ENCODE results near the gene KCNIP4. TPM values are rescaled to one million over a fixed set of nuclear protein-coding genes. Genes with fewer than 3 reads are reported as not detected.

KCNIP4 gene
- total and polyA plus RNA-seq, 10 of the 15 experiments (the other 5 are each of a cell fraction or from before 2014, with no cell fraction given): 0.03 to 0.23 (median 0.13) TPM; not detected in 7

GRCh38 chr4:20682853-20683252, 1265.7 kb downstream of the KCNIP4 start:
- no peak for DNase-seq (ENCODE audit: low read depth, low spot score)
- POLR2A ChIA-PET: no interaction called here
- in situ Hi-C loops (cut with MboI) (loop anchor here (25.0 kb wide), 1 partner anchor 1446 kb away; no protein-coding TSS in a partner anchor), intact Hi-C loops (cut with micrococcal nuclease; ENCODE audit: unreplicated experiment) (loop anchor here (5.0 to 10.0 kb wide), 2 partner anchors 1458 to 1996 kb away; no protein-coding TSS in a partner anchor)
- no peak overlapping the region for H3K4me3 ChIP-seq
- no peaks in the 10 kb centered on the region for H3K9me3 ChIP-seq (replicated peaks; ENCODE audit: control insufficient read depth, insufficient read depth, low read length)
- no peak overlapping the region for H2AFZ ChIP-seq (ENCODE audit: control insufficient read depth, low read depth, low read length)
- WGBS (ENCODE audit: insufficient coverage, insufficient replicate concordance, low lambda C conversion rate, missing lambda C conversion rate): 41% methylated on average over 3 of the region's 3 CpGs
- H3K4me2 ChIP-seq (ENCODE audit: control insufficient read depth, insufficient read depth): no peak overlapping the region
- no peak overlapping the region for H3K27ac ChIP-seq (ENCODE audit: control insufficient read depth, insufficient read depth)
- H3K9ac ChIP-seq (ENCODE audit: control insufficient read depth, insufficient read depth, low read length): no peak overlapping the region
- H4K20me1 ChIP-seq (ENCODE audit: control insufficient read depth, insufficient read depth): no peaks in the 10 kb centered on the region
- CTCF ChIA-PET: interaction anchor here (0.6 to 3.6 kb wide), 7 partner anchors 10 to 288 kb away, joined by 3 to 24 read pairs (median 4); no protein-coding TSS in a partner anchor
- SMC1A ChIA-PET (ENCODE audit: uncharacterized antibody, unreplicated experiment): interaction anchor here (0.7 to 1.1 kb wide), 3 partner anchors 261 to 287 kb away, joined by 3 read pairs; no protein-coding TSS in a partner anchor
- H3K4me1 ChIP-seq (ENCODE audit: control insufficient read depth, insufficient read depth, low read length): no peaks in the 10 kb centered on the region
- BruUV-seq (replicated peaks): no TSS peak
- no peaks in the 10 kb centered on the region for H3K27me3 ChIP-seq (replicated peaks in 1 of 2; ENCODE audit: control insufficient read depth in 2 of 2, insufficient read depth in 2 of 2, low read length in 1 of 2)
- H3K36me3 ChIP-seq (ENCODE audit: control insufficient read depth in 2 of 2, insufficient read depth in 2 of 2, low read length in 1 of 2): no peaks in the 10 kb centered on the region
- RAD21 ChIA-PET (ENCODE audit: unreplicated experiment): no interaction called here
- no peaks in the 10 kb centered on the region for H3K79me2 ChIP-seq (ENCODE audit: control insufficient read depth, insufficient read depth, low read length)
- no peak for FAIRE-seq
- no peak for ATAC-seq
- TF ChIP-seq ZNF384 (IDR thresholded peaks at IDR 0.05; ENCODE audit: borderline replicate concordance, low read depth, low read length) (no peak), SUZ12 (IDR thresholded peaks at IDR 0.05; ENCODE audit: unreplicated experiment) (no peak), RUNX3 (IDR thresholded peaks at IDR 0.05; ENCODE audit: low read length) (no peak), ZNF217 (IDR thresholded peaks at IDR 0.05) (no peak), TARDBP (IDR thresholded peaks at IDR 0.05; ENCODE audit: borderline replicate concordance) (no peak), SMARCA5 (IDR thresholded peaks at IDR 0.05) (no peak), TCF3 (IDR thresholded peaks at IDR 0.05; ENCODE audit: borderline replicate concordance, insufficient read depth, low read depth, low read length) (no peak)
- TF ChIP-seq, protein P1, sequence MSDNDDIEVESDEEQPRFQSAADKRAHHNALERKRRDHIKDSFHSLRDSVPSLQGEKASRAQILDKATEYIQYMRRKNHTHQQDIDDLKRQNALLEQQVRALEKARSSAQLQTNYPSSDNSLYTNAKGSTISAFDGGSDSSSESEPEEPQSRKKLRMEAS (IDR thresholded peaks at IDR 0.05; ENCODE audit: low read depth, low read length): no peak
- TF ChIP-seq, protein P2, sequence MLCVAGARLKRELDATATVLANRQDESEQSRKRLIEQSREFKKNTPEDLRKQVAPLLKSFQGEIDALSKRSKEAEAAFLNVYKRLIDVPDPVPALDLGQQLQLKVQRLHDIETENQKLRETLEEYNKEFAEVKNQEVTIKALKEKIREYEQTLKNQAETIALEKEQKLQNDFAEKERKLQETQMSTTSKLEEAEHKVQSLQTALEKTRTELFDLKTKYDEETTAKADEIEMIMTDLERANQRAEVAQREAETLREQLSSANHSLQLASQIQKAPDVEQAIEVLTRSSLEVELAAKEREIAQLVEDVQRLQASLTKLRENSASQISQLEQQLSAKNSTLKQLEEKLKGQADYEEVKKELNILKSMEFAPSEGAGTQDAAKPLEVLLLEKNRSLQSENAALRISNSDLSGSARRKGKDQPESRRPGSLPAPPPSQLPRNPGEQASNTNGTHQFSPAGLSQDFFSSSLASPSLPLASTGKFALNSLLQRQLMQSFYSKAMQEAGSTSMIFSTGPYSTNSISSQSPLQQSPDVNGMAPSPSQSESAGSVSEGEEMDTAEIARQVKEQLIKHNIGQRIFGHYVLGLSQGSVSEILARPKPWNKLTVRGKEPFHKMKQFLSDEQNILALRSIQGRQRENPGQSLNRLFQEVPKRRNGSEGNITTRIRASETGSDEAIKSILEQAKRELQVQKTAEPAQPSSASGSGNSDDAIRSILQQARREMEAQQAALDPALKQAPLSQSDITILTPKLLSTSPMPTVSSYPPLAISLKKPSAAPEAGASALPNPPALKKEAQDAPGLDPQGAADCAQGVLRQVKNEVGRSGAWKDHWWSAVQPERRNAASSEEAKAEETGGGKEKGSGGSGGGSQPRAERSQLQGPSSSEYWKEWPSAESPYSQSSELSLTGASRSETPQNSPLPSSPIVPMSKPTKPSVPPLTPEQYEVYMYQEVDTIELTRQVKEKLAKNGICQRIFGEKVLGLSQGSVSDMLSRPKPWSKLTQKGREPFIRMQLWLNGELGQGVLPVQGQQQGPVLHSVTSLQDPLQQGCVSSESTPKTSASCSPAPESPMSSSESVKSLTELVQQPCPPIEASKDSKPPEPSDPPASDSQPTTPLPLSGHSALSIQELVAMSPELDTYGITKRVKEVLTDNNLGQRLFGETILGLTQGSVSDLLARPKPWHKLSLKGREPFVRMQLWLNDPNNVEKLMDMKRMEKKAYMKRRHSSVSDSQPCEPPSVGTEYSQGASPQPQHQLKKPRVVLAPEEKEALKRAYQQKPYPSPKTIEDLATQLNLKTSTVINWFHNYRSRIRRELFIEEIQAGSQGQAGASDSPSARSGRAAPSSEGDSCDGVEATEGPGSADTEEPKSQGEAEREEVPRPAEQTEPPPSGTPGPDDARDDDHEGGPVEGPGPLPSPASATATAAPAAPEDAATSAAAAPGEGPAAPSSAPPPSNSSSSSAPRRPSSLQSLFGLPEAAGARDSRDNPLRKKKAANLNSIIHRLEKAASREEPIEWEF (IDR thresholded peaks at IDR 0.05; ENCODE audit: insufficient replicate concordance, low read depth, low read length): no peak

All from GM12878 (cell line).